Vagina (tissue), 2 donors: ENCODE results near the gene DLG2.

Experiments
- CTCF ChIP-seq, 3 experiments: fragments of 450-650 bp in 2 of 3; fragments of 200-600 bp in 1 of 3; sonication (generic) in 1 of 3; IDR thresholded peaks; one replicate each; pipeline ENCODE4 v1.5.1; 2017 to 2019; ENCODE audit warnings: antibody characterized with exemption in 3 of 3, mild to moderate bottlenecking in 2 of 3, moderate library complexity in 2 of 3
- POLR2A ChIP-seq, 2 donors: fragments of 450-650 bp; IDR thresholded peaks; one replicate each; pipeline ENCODE4 v1.6.1; 2017; ENCODE audit warnings: antibody characterized with exemption in 2 of 2, mild to moderate bottlenecking in 2 of 2, moderate library complexity in 2 of 2
- POLR2AphosphoS5 ChIP-seq, 2 donors: sonication (generic); formaldehyde crosslinking; IDR thresholded peaks; one replicate each; pipeline ENCODE4 v1.9.0; 2017; ENCODE audit warnings: antibody characterized with exemption in 2 of 2, mild to moderate bottlenecking in 2 of 2, low read depth in 1 of 2; ENCODE audit not compliant: insufficient read depth in 1 of 2

- TF ChIP-seq CTCF (IDR thresholded peaks at IDR 0.05) (no peak), POLR2A (IDR thresholded peaks at IDR 0.05) (no peak), POLR2AphosphoS5 (IDR thresholded peaks at IDR 0.05; ENCODE audit: insufficient read depth in 1 of 2, low read depth in 1 of 2) (no peak)
Measured at GRCh38 chr11:84381666-84382065, 1245.5 kb downstream of the DLG2 start.
